Endothelial cell of umbilical vein (primary cell): ENCODE measurements around the gene LAMP1. TPM values are rescaled to one million over a fixed set of nuclear protein-coding genes. Genes with fewer than 3 reads are reported as not detected.

ENCODE experiments used
- BruUV-seq: library from RNA; stranded (reverse); fragments of 400-500 nt; replicated peaks from 2 replicates; lab custom pipeline; 2021; lab: Mats Ljungman, UMichigan
- CTCF ChIA-PET: fragments of 300-600, 350-600 bp; sonication (Branson Sonifier 250); formaldehyde crosslinking; loops from one replicate; lab custom pipeline; 2021; ENCODE audit warnings: antibody characterized with exemption, inconsistent platforms; lab: Charles Lee
- POLR2A ChIA-PET: fragments of 300-600, 350-600 bp; sonication (Branson Sonifier 250); formaldehyde crosslinking; loops from one replicate; lab custom pipeline; 2021; ENCODE audit warnings: antibody characterized with exemption, inconsistent platforms; lab: Charles Lee
- DNase-seq: peaks from one replicate; pipeline ENCODE4 v3.0.0-alpha.2; 2011; ENCODE audit warnings: low read depth, low spot score
- FAIRE-seq: peaks from 2 replicates; lab custom pipeline; 2011; peaks lifted over from hg19 to GRCh38; lab: Jason Lieb, UNC
- H2AFZ ChIP-seq: 2 replicates; pipeline ENCODE4 v1.6.0; 2012; ENCODE audit warnings: low read depth, low read length, control low read depth, inconsistent platforms
- H3K27ac ChIP-seq: 2 replicates; pipeline ENCODE4 v1.5.1; 2011; ENCODE audit warnings: low read depth, mild to moderate bottlenecking, control low read depth, low read length, moderate library complexity; ENCODE audit not compliant: insufficient read depth
- H3K27me3 ChIP-seq, 2 experiments: 2 replicates each; pipeline versions ENCODE4 v1.6.0 to v1.6.1; 2011; ENCODE audit warnings: low read length in 2 of 2, mixed read lengths in 1 of 2; ENCODE audit not compliant: control insufficient read depth in 2 of 2, insufficient read depth in 2 of 2
- H3K36me3 ChIP-seq, 2 experiments: 2 replicates in 1 of 2; 3 replicates in 1 of 2; pipeline ENCODE4 v1.5.1; 2011; ENCODE audit warnings: low read length in 2 of 2, mild to moderate bottlenecking in 1 of 2, moderate library complexity in 1 of 2; ENCODE audit not compliant: control insufficient read depth in 2 of 2, insufficient read depth in 2 of 2; ENCODE audit errors: extremely low read depth in 1 of 2
- H3K4me1 ChIP-seq: 3 replicates; pipeline ENCODE4 v1.5.1; 2011; ENCODE audit warnings: mild to moderate bottlenecking, low read length; ENCODE audit not compliant: control insufficient read depth, insufficient read depth; ENCODE audit errors: extremely low read depth
- H3K4me2 ChIP-seq: 2 replicates; pipeline ENCODE4 v1.6.1; 2011; ENCODE audit warnings: low read length, control low read depth, mixed read lengths; ENCODE audit not compliant: insufficient read depth
- H3K4me3 ChIP-seq, 3 experiments: fragments of 200-600 bp in 1 of 3; sonication (generic), shearing (Covaris generic) in 1 of 3; replicated peaks in 1 of 3; 2 replicates each; pipeline ENCODE4 v1.5.1; 2011 to 2016; ENCODE audit warnings: control low read depth in 3 of 3, low read length in 3 of 3, mild to moderate bottlenecking in 2 of 3, inconsistent platforms in 1 of 3, low read depth in 1 of 3, moderate library complexity in 1 of 3; ENCODE audit not compliant: insufficient read depth in 1 of 3
- H3K79me2 ChIP-seq: 2 replicates; pipeline ENCODE4 v1.6.0; 2012; ENCODE audit warnings: low read length, inconsistent platforms; ENCODE audit not compliant: control insufficient read depth, insufficient read depth
- H3K9ac ChIP-seq: replicated peaks from 2 replicates; pipeline ENCODE3; 2011; ENCODE audit warnings: low read length, control low read depth; ENCODE audit not compliant: insufficient read depth; ENCODE audit errors: extremely low read depth
- H3K9me1 ChIP-seq: replicated peaks from 3 replicates; pipeline ENCODE4 v1.6.0; 2011; ENCODE audit warnings: mild to moderate bottlenecking, low read length; ENCODE audit not compliant: control insufficient read depth, insufficient read depth; ENCODE audit errors: extremely low read depth
- H3K9me3 ChIP-seq: replicated peaks from 2 replicates; pipeline ENCODE4 v1.5.1; 2012; ENCODE audit warnings: low read length, inconsistent platforms; ENCODE audit not compliant: control insufficient read depth, insufficient read depth
- H4K20me1 ChIP-seq: replicated peaks from 2 replicates; pipeline ENCODE3; 2011; ENCODE audit warnings: mild to moderate bottlenecking, low read length; ENCODE audit not compliant: control insufficient read depth, insufficient read depth; ENCODE audit errors: extremely low read depth
- CTCF ChIP-seq, 2 donors: IDR thresholded peaks; 1 replicate in 1 of 2; 2 replicates in 1 of 2; pipeline ENCODE4 v1.5.1; 2011; ENCODE audit warnings: low read length in 2 of 2, mild to moderate bottlenecking in 2 of 2, moderate library complexity in 2 of 2, control low read depth in 1 of 2, inconsistent platforms in 1 of 2, low read depth in 1 of 2; ENCODE audit not compliant: insufficient read depth in 1 of 2; ENCODE audit errors: extremely low read depth in 1 of 2
- EZH2 ChIP-seq: IDR thresholded peaks from 2 replicates; pipeline ENCODE4 v1.6.1; 2012; ENCODE audit warnings: borderline replicate concordance, low read depth, mild to moderate bottlenecking, moderate library complexity, low read length, inconsistent platforms; ENCODE audit not compliant: severe bottlenecking
- FOS ChIP-seq: IDR thresholded peaks from 2 replicates; pipeline ENCODE4 v1.6.1; 2011; ENCODE audit warnings: mild to moderate bottlenecking, low read length, moderate library complexity, borderline replicate concordance; ENCODE audit not compliant: insufficient read depth
- GATA2 ChIP-seq: IDR thresholded peaks from 2 replicates; pipeline ENCODE4 v1.7.0; 2011; ENCODE audit warnings: low read depth, mild to moderate bottlenecking, moderate library complexity, mixed read lengths, low read length; ENCODE audit not compliant: insufficient read length, insufficient read depth
- JUN ChIP-seq: IDR thresholded peaks from 2 replicates; pipeline ENCODE4 v1.6.1; 2011; ENCODE audit warnings: borderline replicate concordance, low read depth; ENCODE audit not compliant: insufficient read length, insufficient read depth
- MAX ChIP-seq: IDR thresholded peaks from 2 replicates; pipeline ENCODE4 v1.6.1; 2011; ENCODE audit not compliant: insufficient read depth, insufficient read length
- MYC ChIP-seq: IDR thresholded peaks from one replicate; pipeline ENCODE4 v1.6.1; 2011; ENCODE audit warnings: mild to moderate bottlenecking, low read depth, low read length
- POLR2A ChIP-seq: IDR thresholded peaks from 2 replicates; pipeline ENCODE4 v1.6.1; 2012; ENCODE audit warnings: low read depth, mild to moderate bottlenecking, control low read depth, low read length
- POLR2AphosphoS5 ChIP-seq: IDR thresholded peaks from 2 replicates; pipeline ENCODE4 v1.6.1; 2012; ENCODE audit warnings: low read depth, mild to moderate bottlenecking, control low read depth, low read length, moderate library complexity; ENCODE audit not compliant: insufficient read depth
- dilution Hi-C: fragments of 300-500 bp; cut with MboI; formaldehyde crosslinking; loops from one replicate; pipeline ENCODE4 v1.15.0; 2019; ENCODE audit warnings: low sequenced_read_pairs; ENCODE audit not compliant: extremely low pct_ligation_motif_present
- intact Hi-C: fragments of 100-400 bp; cut with micrococcal nuclease; formaldehyde crosslinking; loops from one replicate; pipeline ENCODE4 v1.10.0; 2022
- polyA plus RNA-seq, 4 experiments: library from polyadenylated mRNA; depleted of rRNA in 3 of 4; stranded (reverse) in 3 of 4; unstranded in 1 of 4; fragments of >200 nt; gene quantifications; 2 replicates each; pipeline versions ENCODE4 v1.2.1 to v1.2.3, GENCODE V29; 2011 to 2012; ENCODE audit warnings: missing spikeins in 1 of 4
- total RNA-seq: library from RNA; stranded (reverse); gene quantifications from 2 replicates; pipeline ENCODE4 v1.2.3, GENCODE V29; 2021

Gene LAMP1
- total and polyA plus RNA-seq, 2 donors (not counting 3 experiments of a cell fraction or from before 2014, with no cell fraction given): 262 to 285 TPM

GRCh38 chr13:113357529-113357928 lies 60.5 kb downstream of the LAMP1 start:
- Histone ChIP-seq H2AFZ (no peak overlapping the region), H3K4me2 (no peak overlapping the region), H3K9me3 (no peaks in the 10 kb centered on the region), H3K9me1 (no peaks in the 10 kb centered on the region), H3K9ac (no peak overlapping the region), H3K4me3 (no peak overlapping the region), H3K79me2 (no peaks in the 10 kb centered on the region), H3K36me3 (no peaks in the 10 kb centered on the region), H3K27ac (no peak overlapping the region), H4K20me1 (no peaks in the 10 kb centered on the region), H3K27me3 (peaks cover 15 to 17% of the 10 kb centered on the region in 2 experiments), H3K4me1 (no peaks in the 10 kb centered on the region)
- no peak for FAIRE-seq
- dilution Hi-C loops (no loop called here), intact Hi-C loops (no loop called here)
- DNase-seq: no peak
- BruUV-seq: no TSS peak
- ChIA-PET CTCF (no interaction called here), POLR2A (interaction anchor here (0.6 kb wide), 1 partner anchor 281 kb away, joined by 7 read pairs; no protein-coding TSS in a partner anchor)
- TF ChIP-seq EZH2: no peak
- no peak for TF ChIP-seq MAX
- TF ChIP-seq CTCF (IDR thresholded peaks at IDR 0.05; ENCODE audit: extremely low read depth in 1 of 2, insufficient read depth in 1 of 2, low read depth in 1 of 2, low read length in 2 of 2): no peak
- no peak for TF ChIP-seq GATA2
- TF ChIP-seq JUN: no peak
- no peak for TF ChIP-seq POLR2AphosphoS5
- no peak for TF ChIP-seq MYC
- no peak for TF ChIP-seq POLR2A
- no peak for TF ChIP-seq FOS
